GM13976 (cell line): ENCODE results near the gene DNAJC11.

Experiments used
- DNase-seq: peaks from one replicate; pipeline ENCODE4 v3.0.0; 2012; ENCODE audit warnings: low spot score
- in situ Hi-C: fragments of 300-500 bp; cut with MboI; formaldehyde crosslinking; loops from one replicate; pipeline ENCODE4 v1.12.0; 2022; ENCODE audit warnings: low sequenced_read_pairs, mixed read lengths, inconsistent platforms; ENCODE audit not compliant: unreplicated experiment
- TF ChIP-seq, protein P1 (sequence below): IDR thresholded peaks from 2 replicates; pipeline ENCODE4 v1.5.1; 2012; ENCODE audit warnings: borderline replicate concordance, mild to moderate bottlenecking; ENCODE audit not compliant: insufficient read depth; ENCODE audit errors: extremely low read depth, missing control alignments, control extremely low read depth

DNAJC11 gene

DNA sequence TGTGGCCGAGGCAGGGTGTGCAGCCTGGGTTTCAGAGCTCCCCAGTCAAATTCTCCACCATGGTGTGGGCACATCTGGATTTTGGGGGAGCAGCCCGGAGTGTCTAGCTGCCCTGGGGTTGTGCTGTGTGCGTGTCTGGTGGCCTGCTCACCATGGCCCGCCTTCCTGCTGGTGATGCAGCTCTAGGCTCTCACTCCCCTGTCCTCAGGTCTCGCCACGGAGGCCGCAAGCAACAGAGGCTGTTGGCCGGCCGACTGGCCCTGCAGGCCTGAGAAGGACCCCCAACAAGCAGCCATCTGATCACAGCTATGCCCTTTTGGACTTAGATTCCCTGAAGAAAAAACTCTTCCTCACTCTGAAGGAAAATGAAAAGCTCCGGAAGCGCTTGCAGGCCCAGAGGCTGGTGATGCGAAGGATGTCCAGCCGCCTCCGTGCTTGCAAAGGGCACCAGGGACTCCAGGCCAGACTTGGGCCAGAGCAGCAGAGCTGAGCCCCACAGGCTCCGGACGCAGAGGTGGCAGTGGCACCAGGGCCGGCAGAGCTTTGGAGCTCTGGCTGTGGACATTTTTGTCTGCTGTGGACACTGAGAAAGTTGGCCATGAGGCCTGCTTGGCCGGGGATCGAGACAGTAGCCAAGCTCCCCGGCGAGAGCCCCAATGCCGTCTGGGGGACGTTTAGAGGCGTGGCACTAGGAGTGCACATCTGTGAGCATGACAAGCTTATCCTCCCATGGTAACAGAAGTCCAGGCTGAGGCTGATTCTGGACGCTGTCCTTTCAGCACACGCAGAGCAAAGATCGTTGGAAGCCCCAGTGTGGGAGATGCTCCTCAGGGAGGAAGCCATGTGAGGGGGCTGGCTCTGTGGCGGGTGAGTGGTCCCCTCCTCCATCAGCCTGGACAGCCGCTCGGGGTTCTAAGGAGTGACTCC is 68.8 kb downstream of the DNAJC11 start:
- in situ Hi-C loops, result no loop called here
- no peak for DNase-seq
- TF ChIP-seq, protein P1, sequence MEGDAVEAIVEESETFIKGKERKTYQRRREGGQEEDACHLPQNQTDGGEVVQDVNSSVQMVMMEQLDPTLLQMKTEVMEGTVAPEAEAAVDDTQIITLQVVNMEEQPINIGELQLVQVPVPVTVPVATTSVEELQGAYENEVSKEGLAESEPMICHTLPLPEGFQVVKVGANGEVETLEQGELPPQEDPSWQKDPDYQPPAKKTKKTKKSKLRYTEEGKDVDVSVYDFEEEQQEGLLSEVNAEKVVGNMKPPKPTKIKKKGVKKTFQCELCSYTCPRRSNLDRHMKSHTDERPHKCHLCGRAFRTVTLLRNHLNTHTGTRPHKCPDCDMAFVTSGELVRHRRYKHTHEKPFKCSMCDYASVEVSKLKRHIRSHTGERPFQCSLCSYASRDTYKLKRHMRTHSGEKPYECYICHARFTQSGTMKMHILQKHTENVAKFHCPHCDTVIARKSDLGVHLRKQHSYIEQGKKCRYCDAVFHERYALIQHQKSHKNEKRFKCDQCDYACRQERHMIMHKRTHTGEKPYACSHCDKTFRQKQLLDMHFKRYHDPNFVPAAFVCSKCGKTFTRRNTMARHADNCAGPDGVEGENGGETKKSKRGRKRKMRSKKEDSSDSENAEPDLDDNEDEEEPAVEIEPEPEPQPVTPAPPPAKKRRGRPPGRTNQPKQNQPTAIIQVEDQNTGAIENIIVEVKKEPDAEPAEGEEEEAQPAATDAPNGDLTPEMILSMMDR, result no peak

DNA sequence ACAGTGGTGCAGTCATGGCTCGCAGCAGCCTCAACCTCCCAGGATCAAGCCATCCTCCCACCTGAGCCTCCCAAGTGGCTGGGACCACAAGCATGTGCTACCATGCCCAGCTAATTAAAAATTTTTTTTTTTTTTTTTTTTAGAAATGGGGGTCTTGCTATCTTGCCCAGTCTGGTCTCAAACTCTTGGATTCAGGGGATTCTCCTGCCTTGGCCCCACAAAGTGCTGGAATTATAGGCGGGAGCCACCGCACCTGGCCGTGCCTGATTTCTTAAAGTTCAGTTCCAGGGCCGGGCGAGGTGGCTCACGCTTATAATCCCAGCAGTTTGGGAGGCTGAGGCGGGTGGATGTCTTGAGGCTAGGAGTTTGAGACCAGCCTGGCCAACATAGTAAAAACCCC is 70.6 kb downstream of the DNAJC11 start:
- TF ChIP-seq, protein P1, result no peak
- in situ Hi-C loops, result no loop called here

DNA sequence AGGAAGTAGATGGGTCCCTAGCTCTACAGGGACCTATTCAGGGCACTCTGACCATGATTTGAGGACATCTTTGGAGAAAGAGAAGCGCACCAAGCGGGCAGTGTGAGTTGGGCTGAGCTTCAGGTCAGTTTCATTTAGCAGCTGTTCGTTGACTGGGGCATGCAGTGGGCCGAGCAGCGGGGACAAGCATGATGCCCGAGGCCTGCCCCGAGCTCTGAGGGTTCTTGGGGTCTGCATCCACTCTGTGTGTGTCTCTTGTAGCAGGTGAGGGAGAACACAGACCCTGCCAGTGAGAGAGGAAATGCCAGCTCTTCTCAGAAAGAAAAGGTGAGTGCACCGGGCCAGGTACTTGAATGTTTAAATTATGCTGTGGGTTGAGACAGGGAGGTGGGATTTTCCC is 71.6 kb downstream of the DNAJC11 start:
- in situ Hi-C loops, result no loop called here
- no peak for DNase-seq
- TF ChIP-seq, protein P1, result no peak

More for the DNA sequence above, 70.6 kb downstream of the DNAJC11 start:
- DNase-seq, result no peak

DNA sequence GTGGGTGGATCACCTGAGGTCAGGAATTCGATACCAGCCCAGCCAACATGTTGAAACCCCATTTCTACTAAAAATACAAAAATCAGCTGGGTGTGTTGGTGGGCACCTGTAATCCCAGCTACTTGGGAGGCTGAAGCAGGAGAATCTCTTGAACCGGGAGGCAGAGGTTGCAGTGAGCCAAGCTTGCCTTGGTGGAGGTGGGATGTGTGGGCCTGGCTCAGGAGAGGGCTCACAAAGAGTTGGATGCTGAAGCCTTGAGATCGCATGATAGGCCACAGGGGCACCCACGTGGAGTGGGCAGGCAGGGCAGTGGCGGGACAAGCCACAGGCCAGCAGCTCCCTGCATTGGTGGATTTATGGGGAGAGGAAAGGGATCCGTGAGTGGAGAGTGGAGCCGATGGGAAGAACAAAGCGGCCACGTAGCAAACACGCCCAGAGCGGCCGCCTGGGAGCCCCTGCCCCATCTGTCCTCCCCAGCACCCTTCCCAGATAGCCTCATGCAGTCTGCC is 72.6 kb downstream of the DNAJC11 start:
- no peak for DNase-seq
- in situ Hi-C loops, result no loop called here
- TF ChIP-seq, protein P1, result no peak

DNA sequence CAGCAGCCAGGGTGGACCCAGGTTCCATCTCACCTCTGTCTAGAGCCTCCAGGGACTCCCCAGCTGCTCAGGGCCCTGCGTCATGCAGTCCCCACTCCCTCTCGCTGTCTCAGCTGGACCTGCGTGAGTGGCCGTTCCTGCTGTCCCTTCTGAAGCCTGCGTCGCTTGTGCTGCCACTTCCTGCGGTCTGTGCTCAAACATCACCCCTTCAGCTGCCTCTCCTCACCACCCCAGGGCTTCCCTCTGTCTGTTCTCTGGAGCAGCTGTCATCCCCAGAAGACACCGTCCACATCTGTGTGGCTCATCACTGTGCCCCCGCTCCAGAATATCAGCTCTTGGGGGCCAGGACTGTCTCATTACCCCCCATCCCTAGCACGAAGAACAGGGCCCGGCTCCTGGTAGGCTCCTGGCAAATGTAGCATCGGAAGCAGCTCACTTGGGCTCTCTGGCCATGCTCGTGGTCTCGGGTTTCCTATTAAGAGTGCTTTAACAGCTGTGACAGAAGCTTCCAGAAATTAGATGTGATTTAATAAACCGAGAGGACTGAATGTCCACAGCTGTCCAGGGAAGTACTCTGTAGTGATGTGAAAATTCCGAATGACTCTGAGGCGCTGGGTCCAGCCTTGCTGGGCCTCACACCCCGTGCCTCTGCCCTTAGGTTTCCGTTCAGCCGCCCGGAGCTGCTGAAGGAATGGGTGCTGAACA is 73.6 kb downstream of the DNAJC11 start:
- TF ChIP-seq, protein P1, result no peak
- in situ Hi-C loops, result no loop called here
- no peak for DNase-seq

DNA sequence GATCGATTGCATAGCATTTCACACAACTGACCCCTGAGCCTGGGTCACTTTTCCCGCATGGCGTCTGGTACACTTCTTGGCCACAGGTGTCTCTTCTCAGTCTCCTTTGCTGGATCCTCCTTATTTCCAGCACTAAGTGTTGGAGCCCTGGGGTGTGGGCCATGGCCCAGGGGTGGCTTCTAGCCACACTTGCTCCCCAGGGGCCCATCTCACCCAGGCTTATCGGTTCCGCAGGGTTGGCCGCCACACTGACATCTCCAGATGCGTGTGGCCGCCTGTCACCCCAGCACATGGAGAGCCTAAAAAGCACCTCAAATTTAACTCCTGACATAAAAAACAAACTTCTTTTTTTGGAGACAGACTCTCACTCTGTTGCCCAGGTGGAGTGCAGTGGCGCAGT is 74.6 kb downstream of the DNAJC11 start:
- TF ChIP-seq, protein P1, result no peak
- no peak for DNase-seq
- in situ Hi-C loops, result no loop called here
